GM23338 (cell line): ENCODE measurements around the gene TNKS2. TPM values are rescaled to one million over a fixed set of nuclear protein-coding genes. Genes with fewer than 3 reads are reported as not detected.

Source experiments
- ATAC-seq: fragments of 200-7000 bp; cut with Tn5 transposase; 3 replicates; pipeline ENCODE4 v1.9.1; 2020
- DNase-seq: peaks from one replicate; pipeline ENCODE4 v3.0.0-alpha.2; 2015; ENCODE audit warnings: low spot score
- H2AFZ ChIP-seq: fragments of 200-600 bp; sonication (generic); 2 replicates; pipeline ENCODE4 v1.8.0; 2016; ENCODE audit warnings: antibody characterized with exemption, mild to moderate bottlenecking, moderate library complexity
- H3F3A ChIP-seq: fragments of 200-600 bp; sonication (generic); replicated peaks from 2 replicates; pipeline ENCODE4 v1.8.0; 2017; ENCODE audit warnings: antibody characterized with exemption, mixed run types, low read depth
- H3K27ac ChIP-seq: fragments of 200-600 bp; sonication (generic); 2 replicates; pipeline ENCODE4 v1.6.1; 2016; ENCODE audit warnings: low read depth
- H3K27me3 ChIP-seq: fragments of 200-600 bp; sonication (generic); 2 replicates; pipeline ENCODE4 v1.8.0; 2016; ENCODE audit warnings: mild to moderate bottlenecking, mixed run types, moderate library complexity; ENCODE audit not compliant: insufficient read depth
- H3K36me3 ChIP-seq: fragments of 200-600 bp; sonication (generic); 2 replicates; pipeline ENCODE4 v1.8.0; 2016; ENCODE audit warnings: mild to moderate bottlenecking; ENCODE audit not compliant: insufficient read depth
- H3K4me1 ChIP-seq: fragments of 200-600 bp; sonication (generic); 2 replicates; pipeline ENCODE4 v1.8.0; 2016; ENCODE audit warnings: mild to moderate bottlenecking, moderate library complexity; ENCODE audit not compliant: insufficient read depth
- H3K4me2 ChIP-seq: fragments of 200-600 bp; sonication (generic); 2 replicates; pipeline ENCODE4 v1.7.1; 2017; ENCODE audit warnings: mixed run types
- H3K4me3 ChIP-seq: fragments of 200-600 bp; sonication (generic); 2 replicates; pipeline ENCODE4 v1.6.1; 2016; ENCODE audit warnings: mixed run types
- H3K79me2 ChIP-seq: fragments of 200-600 bp; sonication (generic); replicated peaks from 2 replicates; pipeline ENCODE4 v1.8.0; 2017; ENCODE audit warnings: mild to moderate bottlenecking; ENCODE audit not compliant: insufficient read depth
- H3K9me2 ChIP-seq: fragments of 200-600 bp; sonication (generic); 2 replicates; pipeline ENCODE4 v1.8.0; 2017; ENCODE audit not compliant: insufficient read depth
- H4K20me1 ChIP-seq: fragments of 200-600 bp; sonication (generic); replicated peaks from 2 replicates; pipeline ENCODE4 v1.8.0; 2017; ENCODE audit warnings: mild to moderate bottlenecking; ENCODE audit not compliant: insufficient read depth
- H3K27ac Mint-ChIP-seq: 2 replicates; pipeline ENCODE4 v1.8.0; 2020; ENCODE audit warnings: inconsistent platforms, mild to moderate bottlenecking, moderate library complexity, mixed read lengths
- H3K27me3 Mint-ChIP-seq: 3 replicates; pipeline ENCODE4 v1.8.0; 2022; ENCODE audit warnings: low read depth, mild to moderate bottlenecking, moderate library complexity, mixed read lengths, inconsistent platforms; ENCODE audit not compliant: insufficient read depth, poor library complexity
- H3K36me3 Mint-ChIP-seq: 3 replicates; pipeline ENCODE4 v1.8.0; 2021; ENCODE audit warnings: low read depth, mild to moderate bottlenecking, inconsistent platforms, moderate library complexity, mixed read lengths
- H3K4me1 Mint-ChIP-seq: 3 replicates; pipeline ENCODE4 v1.8.0; 2020; ENCODE audit warnings: mild to moderate bottlenecking, inconsistent platforms, mixed read lengths
- H3K4me3 Mint-ChIP-seq: 3 replicates; pipeline ENCODE4 v1.8.0; 2021; ENCODE audit warnings: moderate library complexity, mild to moderate bottlenecking, inconsistent platforms, mixed read lengths
- H3K9me3 Mint-ChIP-seq: 3 replicates; pipeline ENCODE4 v1.8.0; 2020; ENCODE audit warnings: moderate library complexity, mild to moderate bottlenecking, inconsistent platforms, mixed read lengths
- CREB1 ChIP-seq: fragments of 250-450 bp; sonication (Bioruptor Pico); IDR thresholded peaks from 2 replicates; pipeline ENCODE4 v1.5.0; 2020; ENCODE audit warnings: low read depth, mild to moderate bottlenecking, moderate library complexity
- EZH2phosphoT487 ChIP-seq: fragments of 200-600 bp; sonication (generic); IDR thresholded peaks from one replicate; pipeline ENCODE4 v1.8.1; 2018; ENCODE audit warnings: antibody characterized with exemption; ENCODE audit not compliant: unreplicated experiment
- JUNB ChIP-seq: IDR thresholded peaks from one replicate; pipeline ENCODE4 v1.6.1; 2016; ENCODE audit warnings: antibody characterized with exemption; ENCODE audit not compliant: unreplicated experiment
- NANOG ChIP-seq: IDR thresholded peaks from 2 replicates; pipeline ENCODE4 v1.6.1; 2016; ENCODE audit warnings: antibody characterized with exemption, borderline replicate concordance
- POLR2AphosphoS5 ChIP-seq: IDR thresholded peaks from 2 replicates; pipeline ENCODE4 v1.6.1; 2016; ENCODE audit warnings: antibody characterized with exemption, low read depth
- STAT1 ChIP-seq: IDR thresholded peaks from one replicate; pipeline ENCODE4 v1.6.1; 2016; ENCODE audit warnings: antibody characterized with exemption; ENCODE audit not compliant: unreplicated experiment
- ZNF114 ChIP-seq: fragments of 250-450 bp; sonication (Bioruptor Pico); IDR thresholded peaks from 2 replicates; pipeline ENCODE4 v1.5.0; 2020; ENCODE audit warnings: mild to moderate bottlenecking, moderate library complexity
- ZNF331 ChIP-seq: fragments of 250-450 bp; sonication (Bioruptor Pico); IDR thresholded peaks from 2 replicates; pipeline ENCODE4 v1.5.0; 2020; ENCODE audit warnings: low read depth, mild to moderate bottlenecking, moderate library complexity
- polyA plus RNA-seq: library from polyadenylated mRNA; unstranded; fragments of >200 nt; fragmentation: Nextera tagmentation; extraction: Ambion mirVana; gene quantifications from 2 replicates; pipeline ENCODE4 v1.2.1, GENCODE V29; 2016
- total RNA-seq: library from RNA; depleted of rRNA; stranded (reverse); fragments of >200 nt; shearing (Covaris generic); gene quantifications from 2 replicates; pipeline ENCODE4 v1.2.3, GENCODE V29; 2014
- TF ChIP-seq, protein P1 (sequence below): IDR thresholded peaks from 2 replicates; pipeline ENCODE4 v1.6.1; 2016; ENCODE audit warnings: antibody characterized with exemption
- TF ChIP-seq, protein P2 (sequence below): IDR thresholded peaks from one replicate; pipeline ENCODE4 v1.6.1; 2018; ENCODE audit warnings: antibody characterized with exemption; ENCODE audit not compliant: unreplicated experiment

The TNKS2 gene
- total and polyA plus RNA-seq, 2 experiments from 2014 or later = 23.5 to 85.5 TPM

GRCh38 chr10:91766676-91767075, 31.6 kb upstream of the TNKS2 start (continued):
- TF ChIP-seq STAT1 (no peak), EZH2phosphoT487 (no peak), JUNB (no peak), POLR2AphosphoS5 (no peak), ZNF114 (CRISPR knock-in tag) (no peak), ZNF331 (CRISPR knock-in tag) (no peak)
- TF ChIP-seq, protein P1, sequence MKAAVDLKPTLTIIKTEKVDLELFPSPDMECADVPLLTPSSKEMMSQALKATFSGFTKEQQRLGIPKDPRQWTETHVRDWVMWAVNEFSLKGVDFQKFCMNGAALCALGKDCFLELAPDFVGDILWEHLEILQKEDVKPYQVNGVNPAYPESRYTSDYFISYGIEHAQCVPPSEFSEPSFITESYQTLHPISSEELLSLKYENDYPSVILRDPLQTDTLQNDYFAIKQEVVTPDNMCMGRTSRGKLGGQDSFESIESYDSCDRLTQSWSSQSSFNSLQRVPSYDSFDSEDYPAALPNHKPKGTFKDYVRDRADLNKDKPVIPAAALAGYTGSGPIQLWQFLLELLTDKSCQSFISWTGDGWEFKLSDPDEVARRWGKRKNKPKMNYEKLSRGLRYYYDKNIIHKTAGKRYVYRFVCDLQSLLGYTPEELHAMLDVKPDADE = no peak
- TF ChIP-seq, protein P2, sequence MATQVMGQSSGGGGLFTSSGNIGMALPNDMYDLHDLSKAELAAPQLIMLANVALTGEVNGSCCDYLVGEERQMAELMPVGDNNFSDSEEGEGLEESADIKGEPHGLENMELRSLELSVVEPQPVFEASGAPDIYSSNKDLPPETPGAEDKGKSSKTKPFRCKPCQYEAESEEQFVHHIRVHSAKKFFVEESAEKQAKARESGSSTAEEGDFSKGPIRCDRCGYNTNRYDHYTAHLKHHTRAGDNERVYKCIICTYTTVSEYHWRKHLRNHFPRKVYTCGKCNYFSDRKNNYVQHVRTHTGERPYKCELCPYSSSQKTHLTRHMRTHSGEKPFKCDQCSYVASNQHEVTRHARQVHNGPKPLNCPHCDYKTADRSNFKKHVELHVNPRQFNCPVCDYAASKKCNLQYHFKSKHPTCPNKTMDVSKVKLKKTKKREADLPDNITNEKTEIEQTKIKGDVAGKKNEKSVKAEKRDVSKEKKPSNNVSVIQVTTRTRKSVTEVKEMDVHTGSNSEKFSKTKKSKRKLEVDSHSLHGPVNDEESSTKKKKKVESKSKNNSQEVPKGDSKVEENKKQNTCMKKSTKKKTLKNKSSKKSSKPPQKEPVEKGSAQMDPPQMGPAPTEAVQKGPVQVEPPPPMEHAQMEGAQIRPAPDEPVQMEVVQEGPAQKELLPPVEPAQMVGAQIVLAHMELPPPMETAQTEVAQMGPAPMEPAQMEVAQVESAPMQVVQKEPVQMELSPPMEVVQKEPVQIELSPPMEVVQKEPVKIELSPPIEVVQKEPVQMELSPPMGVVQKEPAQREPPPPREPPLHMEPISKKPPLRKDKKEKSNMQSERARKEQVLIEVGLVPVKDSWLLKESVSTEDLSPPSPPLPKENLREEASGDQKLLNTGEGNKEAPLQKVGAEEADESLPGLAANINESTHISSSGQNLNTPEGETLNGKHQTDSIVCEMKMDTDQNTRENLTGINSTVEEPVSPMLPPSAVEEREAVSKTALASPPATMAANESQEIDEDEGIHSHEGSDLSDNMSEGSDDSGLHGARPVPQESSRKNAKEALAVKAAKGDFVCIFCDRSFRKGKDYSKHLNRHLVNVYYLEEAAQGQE = no peak

- H3K36me3 Mint-ChIP-seq = no peaks in the 10 kb centered on the region
- Histone ChIP-seq H2AFZ (no peak overlapping the region), H3F3A (no peaks in the 10 kb centered on the region), H3K4me2 (no peak overlapping the region), H3K4me3 (no peak overlapping the region), H3K9me2 (0 out of 2 replicates have a peak, but pooled peaks cover 4% of the 10 kb centered on the region), H3K27ac (no peak overlapping the region), H3K27me3 (no peaks in the 10 kb centered on the region), H3K4me1 (no peaks in the 10 kb centered on the region), H3K79me2 (no peaks in the 10 kb centered on the region), H3K36me3 (no peaks in the 10 kb centered on the region), H4K20me1 (no peaks in the 10 kb centered on the region)
- peaks cover 1% of the 10 kb centered on the region for H3K27me3 Mint-ChIP-seq
- no peak overlapping the region for H3K27ac Mint-ChIP-seq
- no peak overlapping the region for H3K4me3 Mint-ChIP-seq
- H3K9me3 Mint-ChIP-seq = peaks cover 2% of the 10 kb centered on the region; the same call in 1 of the 3 replicates
- no peaks in the 10 kb centered on the region for H3K4me1 Mint-ChIP-seq
- DNase-seq (no peak), ATAC-seq (no peak)
- TF ChIP-seq STAT1 (no peak), NANOG (no peak), ZNF114 (CRISPR knock-in tag) (no peak), CREB1 (CRISPR knock-in tag) (no peak)
- TF ChIP-seq, protein P2 = no peak
- TF ChIP-seq, protein P1 = no peak
These were observed 30.1 kb upstream of the TNKS2 start for GRCh38 chr10:91768123-91768522.
